GM19328 (cell line): Measurements from ENCODE around the gene ZNF385A.
A peak's percentile ranks its signal among the peaks of the same experiment; 100 is the strongest.

ENCODE experiments used
- ATAC-seq: cut with Tn5 transposase; IDR thresholded peaks from one replicate; pipeline ENCODE4 v1.9.1; 2021; ENCODE audit warnings: mild to moderate bottlenecking, moderate library complexity; ENCODE audit not compliant: unreplicated experiment

ZNF385A gene

GRCh38 chr12:54375259-54375579 lies 9.3 kb downstream of the ZNF385A start:
- no peak for ATAC-seq

GRCh38 chr12:54374562-54375258 lies 9.8 kb downstream of the ZNF385A start:
- no peak for ATAC-seq

GRCh38 chr12:54373649-54374561 lies 10.6 kb downstream of the ZNF385A start:
- ATAC-seq: no peak

- no peak for ATAC-seq
These were observed 12.3 kb downstream of the ZNF385A start for GRCh38 chr12:54372113-54372806.

- ATAC-seq: no peak
These were observed 13.0 kb downstream of the ZNF385A start for GRCh38 chr12:54371328-54372112.

GRCh38 chr12:54370171-54370730 lies 14.3 kb downstream of the ZNF385A start:
- ATAC-seq: no peak

GRCh38 chr12:54369597-54370131 lies 14.9 kb downstream of the ZNF385A start:
- ATAC-seq: no peak

- peak; percentile 79 for ATAC-seq
These were observed 15.6 kb downstream of the ZNF385A start for GRCh38 chr12:54368709-54369596.

GRCh38 chr12:54368025-54368708 lies 16.4 kb downstream of the ZNF385A start:
- no peak for ATAC-seq

- no peak for ATAC-seq
These were observed 20.1 kb downstream of the ZNF385A start, which contains the start of gene GPR84 for GRCh38 chr12:54364413-54364812. GPR84 (minus strand) TSS chr12:54364486; CDS start chr12:54363851, 635 bp downstream.

- no peak for ATAC-seq
These were observed 20.9 kb downstream of the ZNF385A start for GRCh38 chr12:54363618-54364017.

GRCh38 chr12:54363047-54363446 lies 21.5 kb downstream of the ZNF385A start:
- no peak for ATAC-seq

GRCh38 chr12:54360717-54361456 lies 23.6 kb downstream of the ZNF385A start:
- no peak for ATAC-seq

- ATAC-seq: no peak
These were observed 24.7 kb downstream of the ZNF385A start for GRCh38 chr12:54359762-54360351.

GRCh38 chr12:54358945-54359761 lies 25.4 kb downstream of the ZNF385A start:
- ATAC-seq: peak; percentile 99

GRCh38 chr12:54358191-54358944 lies 26.2 kb downstream of the ZNF385A start:
- no peak for ATAC-seq
